Naive B cell (primary cell): ENCODE measurements around the gene TNRC18. TPM values are rescaled to one million over a fixed set of nuclear protein-coding genes. Genes with fewer than 3 reads are reported as not detected.

Source experiments
- ATAC-seq, 2 donors: fragments of 150-1000 bp; cut with Tn5 transposase; 2 replicates each; pipeline ENCODE4 v1.10.0; 2021; ENCODE audit warnings: low read depth in 2 of 2, mild to moderate bottlenecking in 2 of 2, moderate library complexity in 2 of 2
- DNase-seq: peaks from one replicate; pipeline ENCODE4 v3.0.0; 2022
- H3K27ac Mint-ChIP-seq, 6 donors: one replicate each; pipeline ENCODE4 v1.8.0; 2020 to 2022; ENCODE audit warnings: mild to moderate bottlenecking in 6 of 6, mixed read lengths in 6 of 6, moderate library complexity in 5 of 6, inconsistent platforms in 2 of 6
- H3K27me3 Mint-ChIP-seq, 3 donors: one replicate each; pipeline ENCODE4 v1.8.0; 2021 to 2022; ENCODE audit warnings: mixed read lengths in 3 of 3, mild to moderate bottlenecking in 1 of 3
- H3K36me3 Mint-ChIP-seq, 2 donors: one replicate each; pipeline ENCODE4 v1.8.0; 2020 to 2022; ENCODE audit warnings: mixed read lengths in 2 of 2, inconsistent platforms in 1 of 2, mild to moderate bottlenecking in 1 of 2
- H3K4me1 Mint-ChIP-seq, 3 donors: one replicate each; pipeline ENCODE4 v1.8.0; 2020 to 2022; ENCODE audit warnings: mixed read lengths in 3 of 3, inconsistent platforms in 1 of 3, mild to moderate bottlenecking in 1 of 3, moderate library complexity in 1 of 3
- H3K4me3 Mint-ChIP-seq, 8 donors: one replicate each; pipeline ENCODE4 v1.8.0; 2020 to 2022; ENCODE audit warnings: mild to moderate bottlenecking in 8 of 8, mixed read lengths in 8 of 8, moderate library complexity in 8 of 8, inconsistent platforms in 2 of 8
- H3K9me3 Mint-ChIP-seq, 7 donors: one replicate each; pipeline ENCODE4 v1.8.0; 2020 to 2022; ENCODE audit warnings: mixed read lengths in 7 of 7, mild to moderate bottlenecking in 5 of 7, inconsistent platforms in 2 of 7, moderate library complexity in 1 of 7
- polyA plus RNA-seq, 6 donors: library from polyadenylated mRNA; unstranded; fragments of 300-500 nt; fragmentation: Illumina TruSeq; gene quantifications; one replicate each; pipeline ENCODE4 v1.2.3, GENCODE V29; 2021; ENCODE audit warnings: low read depth in 6 of 6

TNRC18 gene
- polyA plus RNA-seq, 6 donors from 2014 or later, result 0.29 to 2.9 (median 2.0) TPM; not detected in 1

DNA sequence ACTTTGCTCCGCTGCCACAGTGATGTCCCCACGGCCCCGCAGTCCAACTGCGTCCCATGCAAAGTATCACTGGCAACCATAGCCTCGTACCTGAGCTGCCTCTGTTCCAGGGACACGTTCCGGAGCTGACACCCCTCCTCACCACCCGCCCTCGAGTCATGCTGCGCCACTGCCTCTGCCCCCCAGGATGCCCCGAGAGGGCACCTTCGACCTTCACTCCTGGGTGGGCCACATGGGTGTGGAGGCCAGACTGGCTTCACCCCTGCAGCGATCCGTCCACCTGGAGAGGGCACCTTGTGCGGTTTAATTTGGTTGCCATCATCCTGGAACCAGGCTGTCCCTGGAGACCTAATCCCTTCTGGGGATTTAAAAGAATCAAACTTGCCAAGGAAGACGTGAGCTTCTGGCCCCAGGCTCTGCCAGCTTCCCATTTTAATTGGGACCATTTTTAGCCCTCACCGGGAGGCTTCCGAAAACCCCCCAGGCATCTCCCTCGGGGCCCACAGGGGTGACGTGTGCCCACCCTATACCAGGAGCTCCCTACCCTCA is 19.2 kb upstream of the TNRC18 start:
- Mint-ChIP-seq H3K9me3 (no peaks in the 10 kb centered on the region), H3K27ac (no peak overlapping the region), H3K4me1 (peaks cover 3 to 8% (median 5%) of the 10 kb centered on the region in 3 donors), H3K36me3 (no peaks in the 10 kb centered on the region), H3K27me3 (peaks cover 0 to 17% (median 8%) of the 10 kb centered on the region in 3 donors), H3K4me3 (no peak overlapping the region)
- DNase-seq (no peak), ATAC-seq (no peak)

DNA sequence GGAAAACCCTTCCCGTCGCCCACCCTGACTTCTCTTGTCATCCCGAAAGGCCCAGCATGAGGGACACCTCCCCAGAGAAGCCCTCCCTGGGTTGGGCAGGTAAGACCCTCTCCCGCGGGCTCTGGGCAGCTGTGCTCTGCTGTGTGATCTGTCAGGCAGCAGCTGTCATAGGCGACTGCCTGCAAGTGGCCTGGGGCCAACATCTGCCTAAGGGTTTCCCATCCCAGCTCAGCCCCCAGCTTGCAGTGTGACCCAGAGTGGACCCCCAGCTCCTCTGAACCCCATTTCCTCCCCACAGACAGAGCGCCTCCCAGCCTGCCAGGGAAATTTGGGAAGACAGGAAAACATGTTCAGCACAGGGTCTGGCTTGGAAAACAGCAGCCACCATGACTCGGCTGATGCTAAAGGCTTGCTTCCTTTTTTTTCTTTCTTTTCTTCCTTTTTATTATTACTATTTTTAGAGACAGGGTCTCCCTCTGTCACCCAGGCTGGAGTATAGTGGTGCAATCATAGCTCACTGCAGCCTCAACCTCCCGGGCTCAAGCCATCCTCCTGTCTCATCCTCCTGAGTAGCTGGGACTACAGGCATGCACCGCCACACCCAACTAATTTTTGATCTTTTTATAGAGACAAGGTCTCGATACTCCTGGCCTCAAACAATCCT is 18.3 kb upstream of the TNRC18 start:
- H3K27me3 Mint-ChIP-seq, result peaks cover 0 to 24% (median 8%) of the 10 kb centered on the region in 3 donors
- ATAC-seq (no peak), DNase-seq (no peak)
- no peaks in the 10 kb centered on the region for H3K36me3 Mint-ChIP-seq
- H3K9me3 Mint-ChIP-seq, result peaks cover 0 to 6% (median 0%) of the 10 kb centered on the region in 7 donors
- peak overlapping the region in 2 of 6 donors; percentile 42 to 94 for H3K27ac Mint-ChIP-seq
- H3K4me1 Mint-ChIP-seq, result peaks cover 3 to 8% (median 5%) of the 10 kb centered on the region in 3 donors
- H3K4me3 Mint-ChIP-seq, result no peak overlapping the region

DNA sequence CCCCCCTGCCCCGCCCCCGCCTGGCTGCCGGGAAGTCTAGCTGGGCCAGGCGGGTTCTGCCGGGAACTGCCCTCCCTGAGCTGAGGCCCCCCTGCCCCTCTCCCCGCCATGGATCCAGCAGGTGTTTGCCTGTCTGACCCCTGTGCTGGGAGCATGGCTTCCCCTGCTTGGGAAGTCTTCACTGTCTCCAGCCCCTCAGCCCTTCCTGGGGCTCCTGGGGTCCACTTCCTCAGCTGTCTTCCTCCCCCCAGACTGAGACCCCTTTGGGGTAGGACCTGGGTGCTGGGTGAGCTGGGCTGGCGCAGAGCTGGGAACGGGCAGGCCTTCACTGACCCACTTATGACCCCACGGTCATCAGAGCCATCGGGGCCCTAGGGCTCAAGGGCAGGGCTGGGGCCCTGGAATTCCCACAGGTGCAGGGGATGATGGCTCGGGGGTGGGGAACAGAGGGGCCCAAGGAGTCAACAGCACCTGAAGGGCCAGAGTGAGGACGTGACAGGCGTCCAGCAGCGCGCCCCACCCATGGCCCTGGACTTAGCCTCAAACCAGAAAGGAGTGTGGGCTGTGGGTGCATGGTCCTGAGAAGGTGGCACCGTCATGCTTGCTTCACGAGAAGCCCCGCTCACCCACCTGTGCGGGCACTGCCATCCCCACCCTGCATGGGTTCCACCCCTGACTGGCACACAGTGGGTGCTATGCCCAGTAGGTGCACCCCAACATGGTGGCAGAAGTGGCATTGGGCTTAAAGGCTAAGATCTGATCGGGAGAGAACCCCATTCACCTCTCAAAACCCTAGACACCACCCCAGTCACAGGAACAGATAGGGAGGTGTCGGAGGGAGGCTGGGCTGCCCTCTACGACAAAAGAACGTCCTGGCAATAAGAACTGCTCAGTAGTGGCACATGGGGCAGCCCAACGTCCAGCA is 16.2 kb upstream of the TNRC18 start:
- DNase-seq (no peak), ATAC-seq (no peak)
- Mint-ChIP-seq H3K27me3 (peaks cover 2 to 31% (median 12%) of the 10 kb centered on the region in 3 donors), H3K4me1 (peaks cover 3 to 8% (median 5%) of the 10 kb centered on the region in 3 donors), H3K4me3 (peak overlapping the region in 1 of 8 donors; percentile 65), H3K36me3 (no peaks in the 10 kb centered on the region), H3K9me3 (peaks cover 0 to 6% (median 2%) of the 10 kb centered on the region in 7 donors), H3K27ac (no peak overlapping the region)

DNA sequence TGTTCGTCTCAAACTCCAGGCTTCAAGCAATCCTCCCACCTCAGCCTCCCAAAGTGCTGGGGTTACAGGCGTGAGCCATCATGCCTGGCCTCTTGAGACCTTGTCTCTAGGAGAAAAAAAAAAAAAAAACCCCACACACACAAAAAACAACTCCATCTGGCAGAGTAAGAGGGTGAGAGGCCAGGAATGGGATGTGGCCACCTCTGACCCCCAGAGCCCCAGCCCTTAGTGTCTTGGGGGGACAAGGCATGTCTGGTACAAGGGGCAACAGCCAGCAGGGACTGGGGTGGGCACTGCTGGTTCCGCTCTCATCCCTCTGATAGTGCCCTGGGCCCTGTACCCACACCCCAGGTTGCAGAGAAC is 15.6 kb upstream of the TNRC18 start:
- Mint-ChIP-seq H3K27me3 (peaks cover 9 to 37% (median 17%) of the 10 kb centered on the region in 3 donors), H3K4me1 (peaks cover 3 to 8% (median 5%) of the 10 kb centered on the region in 3 donors), H3K36me3 (peaks cover 0 to 5% of the 10 kb centered on the region in 2 donors), H3K4me3 (no peak overlapping the region), H3K27ac (no peak overlapping the region), H3K9me3 (peaks cover 0 to 6% (median 4%) of the 10 kb centered on the region in 7 donors)
- ATAC-seq (no peak), DNase-seq (no peak)

DNA sequence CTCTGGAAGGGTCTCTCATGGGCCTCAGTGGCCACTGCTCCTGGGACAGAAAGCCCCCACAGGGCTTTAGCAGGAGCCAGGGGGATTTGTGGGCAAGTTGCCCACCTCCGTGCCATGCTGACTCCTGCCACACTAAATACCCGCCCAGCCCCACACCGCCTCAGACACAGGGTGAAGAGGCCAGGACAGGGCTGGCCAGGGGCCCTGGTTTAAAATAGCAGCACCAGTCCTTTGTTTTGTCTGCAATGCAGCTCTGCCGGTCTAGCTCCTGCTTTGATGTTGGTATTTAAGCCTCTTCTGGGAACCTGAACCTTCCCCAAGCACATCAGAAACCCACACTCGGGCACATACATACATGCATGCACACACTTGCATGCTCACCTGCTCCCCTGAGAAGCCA is 14.4 kb upstream of the TNRC18 start:
- H3K4me1 Mint-ChIP-seq, result peaks cover 3 to 8% (median 5%) of the 10 kb centered on the region in 3 donors
- H3K27me3 Mint-ChIP-seq, result peaks cover 16 to 42% (median 18%) of the 10 kb centered on the region in 3 donors
- DNase-seq (no peak), ATAC-seq (no peak)
- no peak overlapping the region for H3K27ac Mint-ChIP-seq
- H3K4me3 Mint-ChIP-seq, result no peak overlapping the region
- H3K9me3 Mint-ChIP-seq, result peaks cover 0 to 9% (median 6%) of the 10 kb centered on the region in 7 donors
- peaks cover 0 to 5% of the 10 kb centered on the region in 2 donors for H3K36me3 Mint-ChIP-seq

DNA sequence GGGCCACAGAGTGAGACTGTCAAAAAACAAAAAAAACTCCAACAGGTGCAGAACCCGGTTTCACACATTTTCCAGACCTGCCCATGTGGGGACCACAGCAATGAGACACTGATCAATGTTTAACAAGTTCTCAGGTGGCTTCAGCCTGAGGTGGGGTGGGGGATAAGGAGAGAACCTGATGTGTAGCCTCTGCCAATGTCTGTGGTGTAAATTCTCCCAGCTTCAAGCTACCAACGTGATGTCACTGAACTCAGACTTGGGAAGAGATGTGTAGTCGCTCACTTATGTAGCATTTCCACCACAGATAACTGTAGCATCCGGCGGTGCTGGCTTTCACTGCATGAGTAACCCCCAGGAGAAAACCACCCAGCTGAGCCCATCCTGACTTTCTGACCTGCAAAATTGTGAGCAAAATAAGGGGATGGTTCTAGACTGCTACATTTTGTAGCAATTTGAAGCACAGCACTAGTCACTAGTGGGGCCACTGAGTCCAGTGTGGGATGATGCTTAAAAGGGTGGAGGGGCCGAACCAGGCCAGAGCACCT is 13.8 kb upstream of the TNRC18 start:
- H3K4me3 Mint-ChIP-seq, result no peak overlapping the region
- peaks cover 3 to 8% (median 3%) of the 10 kb centered on the region in 3 donors for H3K4me1 Mint-ChIP-seq
- H3K27me3 Mint-ChIP-seq, result peaks cover 18 to 47% (median 23%) of the 10 kb centered on the region in 3 donors
- peaks cover 0 to 10% (median 6%) of the 10 kb centered on the region in 7 donors for H3K9me3 Mint-ChIP-seq
- DNase-seq (no peak), ATAC-seq (no peak)
- H3K36me3 Mint-ChIP-seq, result peaks cover 0 to 5% of the 10 kb centered on the region in 2 donors
- H3K27ac Mint-ChIP-seq, result no peak overlapping the region

DNA sequence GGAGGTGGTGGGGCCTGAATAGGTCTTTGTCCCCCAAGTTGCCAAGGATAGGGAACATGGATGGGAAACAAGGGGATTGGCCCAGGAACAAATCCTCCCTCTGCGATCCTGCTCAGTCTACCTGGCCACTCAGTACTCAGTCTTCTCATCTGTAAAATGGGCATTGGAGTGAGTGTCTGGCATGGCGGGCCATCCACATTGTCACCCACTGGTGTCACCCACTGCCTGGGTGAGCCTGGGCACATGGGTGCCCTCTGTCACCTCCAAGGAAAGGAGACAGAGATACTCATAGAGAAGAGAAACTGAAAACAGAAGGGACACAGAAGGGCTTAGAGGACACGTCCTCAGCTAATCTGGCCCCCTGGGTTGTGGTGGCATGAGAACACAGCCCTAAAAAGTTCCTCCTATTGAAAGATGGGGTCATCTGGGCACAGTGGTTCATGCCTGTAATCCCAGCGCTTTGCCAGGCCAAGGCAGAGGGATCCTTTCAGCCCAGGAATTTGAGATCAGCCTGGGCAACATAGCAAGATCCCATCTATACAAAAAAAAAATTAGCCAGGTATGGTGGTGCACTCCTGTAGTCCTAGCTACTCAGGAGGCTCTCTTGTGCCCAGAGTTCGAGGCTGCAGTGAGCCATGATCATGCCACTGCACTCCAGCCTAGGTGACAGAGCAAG is 12.5 kb upstream of the TNRC18 start:
- Mint-ChIP-seq H3K36me3 (peaks cover 0 to 5% of the 10 kb centered on the region in 2 donors), H3K4me1 (no peaks in the 10 kb centered on the region), H3K4me3 (no peak overlapping the region), H3K27me3 (peaks cover 25 to 53% (median 36%) of the 10 kb centered on the region in 3 donors), H3K27ac (no peak overlapping the region), H3K9me3 (peaks cover 0 to 10% (median 6%) of the 10 kb centered on the region in 7 donors)
- no peak for DNase-seq
- no peak for ATAC-seq

DNA sequence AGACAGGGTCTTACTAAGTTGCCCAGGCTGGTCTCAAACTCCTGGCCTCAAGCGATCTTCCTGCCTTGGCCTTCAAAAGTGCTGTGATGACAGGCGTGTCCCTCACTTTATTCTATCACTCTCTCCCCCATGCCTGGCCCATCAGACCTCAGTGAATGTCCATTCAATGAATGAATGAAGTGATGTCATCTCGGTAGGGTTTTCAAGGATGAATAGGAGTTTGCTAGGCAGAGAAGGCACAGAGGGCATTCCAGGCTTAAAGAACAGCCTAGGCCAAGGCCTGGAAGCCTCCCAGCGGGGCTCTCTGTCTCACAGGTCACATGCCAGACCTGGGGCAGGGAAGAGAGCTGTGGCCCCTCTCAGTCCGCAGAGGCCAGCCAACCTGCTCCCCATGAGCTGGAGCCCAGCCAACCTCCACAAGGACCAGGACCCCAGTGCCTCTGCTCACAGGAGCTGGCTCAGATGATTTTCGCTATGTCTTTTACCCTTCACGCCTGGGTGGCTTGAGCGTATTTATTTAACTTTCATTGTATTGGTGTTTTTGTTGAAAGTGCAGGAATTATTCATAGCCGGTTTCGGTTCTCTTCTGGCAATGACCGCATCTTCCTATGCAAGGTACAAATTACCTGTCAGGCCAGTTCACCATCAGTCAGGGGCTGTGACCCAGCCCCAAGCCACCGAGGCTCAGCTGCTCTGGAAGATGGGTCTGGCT is 11.8 kb upstream of the TNRC18 start:
- H3K36me3 Mint-ChIP-seq, result peaks cover 0 to 5% of the 10 kb centered on the region in 2 donors
- no peak for DNase-seq
- H3K4me1 Mint-ChIP-seq, result no peaks in the 10 kb centered on the region
- peaks cover 0 to 10% (median 6%) of the 10 kb centered on the region in 7 donors for H3K9me3 Mint-ChIP-seq
- H3K4me3 Mint-ChIP-seq, result no peak overlapping the region
- H3K27me3 Mint-ChIP-seq, result peaks cover 25 to 60% (median 43%) of the 10 kb centered on the region in 3 donors
- no peak for ATAC-seq
- H3K27ac Mint-ChIP-seq, result no peak overlapping the region

DNA sequence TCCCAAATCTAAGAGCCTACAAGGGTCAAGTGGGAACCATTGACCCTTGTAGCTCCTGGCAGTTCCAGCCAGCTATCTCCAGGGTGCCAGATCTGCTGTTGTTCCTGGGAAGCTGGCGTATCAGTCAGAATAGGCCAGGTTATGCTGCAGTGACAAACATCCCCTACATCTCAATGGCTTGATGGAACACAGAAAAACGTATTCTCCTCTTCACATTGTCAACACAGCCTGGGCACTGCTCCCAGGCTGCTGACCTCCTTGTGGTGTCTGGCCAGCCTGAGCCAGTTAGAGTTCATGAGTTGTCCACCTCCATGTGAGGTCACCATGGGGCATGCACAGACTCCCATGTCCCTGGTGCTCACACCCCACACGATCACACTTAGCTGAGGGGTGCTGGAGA is 9.5 kb upstream of the TNRC18 start:
- H3K27ac Mint-ChIP-seq, result no peak overlapping the region

DNA sequence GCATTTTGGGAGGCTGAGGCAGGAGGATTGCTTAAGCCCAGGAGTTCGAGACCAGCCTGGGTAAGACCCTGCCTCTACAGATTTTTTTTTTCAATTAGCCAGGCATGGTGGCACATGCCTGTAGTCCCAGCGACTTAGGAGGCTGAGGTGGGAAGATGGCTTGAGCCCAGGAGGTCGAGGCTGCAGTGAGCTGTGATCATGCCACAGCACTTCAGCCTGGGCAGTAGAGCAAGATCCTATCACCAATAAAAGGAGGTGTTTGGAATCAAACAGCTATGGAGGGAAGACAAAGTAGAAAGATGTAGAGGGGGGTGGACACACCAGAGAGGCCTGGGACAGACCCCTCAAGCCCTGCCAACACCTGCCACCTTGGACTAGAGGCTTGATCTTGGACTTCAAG is 9.1 kb upstream of the TNRC18 start:
- peaks cover 6 to 19% (median 19%) of the 10 kb centered on the region in 3 donors for H3K4me1 Mint-ChIP-seq
- peaks cover 0 to 14% of the 10 kb centered on the region in 2 donors for H3K36me3 Mint-ChIP-seq
- peaks cover 0 to 10% (median 6%) of the 10 kb centered on the region in 7 donors for H3K9me3 Mint-ChIP-seq
- no peak for ATAC-seq
- H3K4me3 Mint-ChIP-seq, result no peak overlapping the region
- no peak for DNase-seq
- peaks cover 39 to 79% (median 56%) of the 10 kb centered on the region in 3 donors for H3K27me3 Mint-ChIP-seq
- H3K27ac Mint-ChIP-seq, result no peak overlapping the region

More for the DNA sequence above, 9.5 kb upstream of the TNRC18 start:
- Mint-ChIP-seq H3K9me3 (peaks cover 0 to 10% (median 6%) of the 10 kb centered on the region in 7 donors), H3K36me3 (peaks cover 0 to 14% of the 10 kb centered on the region in 2 donors), H3K4me1 (peaks cover 6 to 18% (median 18%) of the 10 kb centered on the region in 3 donors), H3K27me3 (peaks cover 39 to 78% (median 56%) of the 10 kb centered on the region in 3 donors), H3K4me3 (no peak overlapping the region)
- ATAC-seq (no peak), DNase-seq (no peak)

DNA sequence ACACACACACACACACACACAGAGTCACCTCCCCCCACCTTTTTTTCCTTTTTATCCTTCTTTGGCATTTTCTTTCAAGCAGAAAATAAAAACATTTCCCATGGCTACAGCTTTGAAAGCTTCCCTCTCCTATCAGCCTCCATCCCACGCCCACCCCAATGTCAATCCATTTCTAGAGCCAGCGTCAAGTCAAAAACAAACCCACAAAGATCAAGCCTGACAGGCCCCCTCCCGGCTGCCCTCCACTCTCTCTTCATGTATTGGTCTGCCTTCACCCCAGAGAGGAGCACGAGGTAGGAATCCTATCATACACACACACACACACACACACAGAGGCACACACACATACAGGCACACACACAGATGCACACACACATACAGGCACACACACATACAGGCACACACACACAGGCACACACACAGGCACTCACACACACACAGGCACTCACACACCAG is 8.0 kb upstream of the TNRC18 start:
- Mint-ChIP-seq H3K27ac (peak overlapping the region in 3 of 6 donors; percentile 77 to 86 (median 80)), H3K36me3 (peaks cover 0 to 14% of the 10 kb centered on the region in 2 donors), H3K27me3 (peaks cover 39 to 83% (median 64%) of the 10 kb centered on the region in 3 donors), H3K9me3 (peaks cover 0 to 9% (median 4%) of the 10 kb centered on the region in 7 donors), H3K4me3 (peak overlapping the region in 3 of 8 donors; percentile 9 to 60 (median 30)), H3K4me1 (peaks cover 10 to 26% (median 22%) of the 10 kb centered on the region in 3 donors)
- no peak for ATAC-seq
- no peak for DNase-seq

DNA sequence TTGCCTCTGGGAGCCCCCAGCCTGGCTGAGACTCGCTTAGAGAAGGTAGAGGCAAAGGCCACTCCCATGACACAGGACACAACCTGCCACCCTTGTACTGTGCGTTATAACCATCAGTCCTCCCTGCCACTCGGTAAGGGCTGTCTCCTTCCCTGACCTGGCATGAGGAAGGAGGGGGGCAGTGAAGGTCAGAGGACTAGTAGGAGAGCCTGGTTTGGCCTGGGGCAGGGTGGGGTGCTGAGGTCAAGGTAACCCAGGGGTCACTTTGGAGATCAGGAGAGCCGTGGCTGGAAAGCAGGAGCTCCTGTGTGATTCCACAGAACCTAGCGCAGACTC is 6.9 kb upstream of the TNRC18 start:
- Mint-ChIP-seq H3K27me3 (peaks cover 45 to 90% (median 72%) of the 10 kb centered on the region in 3 donors), H3K9me3 (peaks cover 0 to 8% (median 4%) of the 10 kb centered on the region in 7 donors), H3K4me1 (peaks cover 16 to 31% (median 29%) of the 10 kb centered on the region in 3 donors), H3K27ac (peak overlapping the region in 1 of 6 donors; percentile 64), H3K36me3 (peaks cover 0 to 14% of the 10 kb centered on the region in 2 donors), H3K4me3 (peak overlapping the region in 1 of 8 donors; percentile 7)
- no peak for DNase-seq
- no peak for ATAC-seq
